Measurements from ENCODE around the gene TMEM273.

Gene TMEM273

DNA sequence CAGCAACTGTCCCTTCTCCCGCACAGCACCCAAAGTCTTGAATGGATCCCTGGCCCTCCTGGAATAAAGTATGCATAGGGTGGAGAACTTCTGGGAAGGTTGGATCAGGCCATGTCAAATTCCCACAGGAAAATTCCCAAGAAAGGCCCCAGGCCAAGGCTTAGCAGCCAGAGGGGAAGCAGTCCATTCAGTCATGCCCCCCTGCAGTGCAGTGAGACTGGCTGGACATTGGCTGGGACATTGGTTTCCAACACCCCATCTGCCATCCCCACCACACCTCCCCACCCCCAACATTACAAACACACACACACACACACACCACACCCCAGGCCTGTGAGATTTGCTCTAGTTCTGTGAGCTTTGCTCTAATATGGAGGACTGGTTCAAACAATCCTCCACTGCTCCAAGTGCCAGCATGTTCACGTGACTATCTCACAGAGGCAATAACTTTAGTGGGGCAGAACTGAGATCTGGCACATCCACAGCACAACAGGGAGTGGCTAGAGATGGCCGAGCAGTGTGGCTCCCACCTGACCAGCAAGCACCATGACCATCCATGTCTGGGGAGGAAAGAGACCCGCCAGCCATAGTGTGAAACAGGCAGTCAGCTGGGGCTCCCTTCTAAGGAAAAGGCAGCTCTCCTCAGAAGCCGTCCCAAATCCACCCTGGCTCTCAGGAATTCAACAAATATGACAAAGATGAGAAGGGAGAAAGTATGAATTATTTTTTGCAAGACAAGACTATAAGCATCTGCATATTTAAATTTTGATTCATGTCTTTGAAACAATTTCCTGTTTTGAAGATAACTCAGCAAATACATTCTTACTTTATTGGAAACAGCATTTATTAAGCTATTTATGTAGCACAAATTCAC is 47.6 kb downstream of the TMEM273 start:
- DNase-seq, result no peak

- DNase-seq, result no peak
These were observed 48.4 kb downstream of the TMEM273 start for GRCh38 chr10:49139846-49140195.

DNA sequence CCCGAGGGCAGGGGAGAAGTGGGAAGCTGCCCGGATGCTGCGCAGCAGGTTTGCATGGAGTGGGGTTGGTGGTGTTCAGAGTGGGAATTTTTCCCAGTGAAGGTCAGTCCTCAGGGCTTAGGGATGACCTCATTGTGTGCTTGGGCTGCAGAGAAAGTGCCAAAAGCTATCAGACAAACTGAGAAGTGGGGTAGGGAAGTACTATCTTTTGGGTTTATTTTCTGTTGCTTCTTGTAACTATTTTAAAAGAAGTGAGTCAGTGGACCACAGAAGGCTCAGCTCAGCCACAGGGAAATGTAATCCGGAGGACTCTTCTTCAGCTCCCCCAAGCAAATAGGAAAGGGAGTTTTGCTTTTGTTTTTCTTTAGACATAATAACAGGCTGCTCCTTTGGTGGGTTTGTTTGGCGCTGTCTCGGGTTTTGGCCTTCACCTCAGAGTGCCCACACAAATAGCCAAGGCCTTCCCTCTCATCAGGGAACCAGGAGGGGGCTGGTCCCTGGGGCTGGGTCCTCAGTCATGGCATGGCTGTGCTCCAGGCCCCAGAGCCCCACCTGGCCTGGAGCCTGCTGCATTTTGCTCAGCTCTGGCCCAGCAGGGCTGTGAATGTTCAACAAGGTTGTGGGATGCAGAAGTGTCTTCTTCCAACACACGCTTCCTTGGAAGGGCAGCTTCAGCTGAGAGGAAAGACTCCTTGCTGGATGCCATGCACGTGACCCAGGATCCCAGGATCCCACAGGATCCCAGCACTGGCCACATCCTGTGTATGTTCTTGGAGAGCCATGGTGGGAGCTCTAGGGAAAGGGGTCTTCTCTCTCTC is 49.0 kb downstream of the TMEM273 start:
- no peak for DNase-seq

DNA sequence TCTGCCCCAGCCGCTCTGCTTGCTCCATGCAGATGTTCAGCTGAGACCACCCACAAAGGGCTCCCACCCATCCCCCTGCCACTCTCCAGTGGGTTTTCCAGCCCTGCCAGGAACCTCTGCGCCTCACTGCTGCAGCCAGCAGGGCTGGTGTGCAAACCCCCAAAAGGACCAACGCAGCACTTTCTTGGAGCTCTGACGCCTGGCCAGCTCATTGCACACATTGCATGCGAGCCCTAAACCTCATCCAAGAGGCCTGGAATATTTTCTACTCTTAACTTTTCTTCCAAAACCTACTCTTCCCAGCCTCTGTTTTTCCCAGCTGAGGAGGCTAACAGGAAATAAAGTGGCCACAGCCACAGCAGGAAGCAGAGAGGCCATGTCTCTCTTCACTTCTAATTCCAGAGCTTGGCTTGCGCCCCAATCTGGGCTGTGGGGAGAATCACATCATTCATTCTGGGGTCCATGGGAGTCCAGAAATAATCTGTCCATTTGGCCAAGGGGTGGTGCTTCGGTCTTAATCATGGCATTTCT is 49.8 kb downstream of the TMEM273 start:
- DNase-seq, result no peak

- no peak for DNase-seq
These were observed 51.7 kb downstream of the TMEM273 start for GRCh38 chr10:49136525-49136924.

DNA sequence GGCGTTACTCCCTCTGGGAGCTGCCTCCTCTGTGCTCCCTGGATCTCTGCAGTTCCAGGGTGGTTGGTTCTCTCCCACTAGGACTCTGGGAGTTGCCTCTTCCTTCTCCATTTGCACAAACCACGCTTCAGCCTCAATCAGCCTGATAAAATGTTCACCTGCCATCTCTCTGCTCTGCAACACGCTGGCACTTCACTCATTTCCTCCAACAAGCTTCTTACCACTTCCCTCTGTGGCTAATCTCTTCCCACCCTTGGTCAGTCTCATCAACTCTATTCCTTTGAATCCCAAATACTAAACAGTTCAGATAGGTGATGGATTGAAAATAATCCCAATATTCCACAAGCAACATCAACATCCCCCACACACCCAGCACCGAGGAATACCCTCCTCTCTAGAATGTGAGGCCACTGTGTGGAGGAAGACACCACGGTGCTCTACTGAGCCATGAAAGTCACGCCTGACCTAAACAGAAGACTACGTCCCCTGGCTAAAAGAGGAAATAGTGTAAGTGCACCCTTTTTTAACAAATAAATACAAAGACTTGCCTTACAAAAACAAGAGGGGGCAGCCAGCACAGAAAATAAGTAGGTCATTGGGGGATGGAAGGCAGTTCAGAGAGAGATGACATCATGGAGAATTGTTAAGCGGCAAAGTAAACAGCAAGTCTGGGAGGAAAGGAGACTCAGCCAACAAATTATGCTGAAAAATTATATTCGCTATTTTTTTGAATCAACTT is 52.4 kb downstream of the TMEM273 start:
- no peak for DNase-seq

GRCh38 chr10:49134327-49134726 is 53.9 kb downstream of the TMEM273 start:
- no peak for DNase-seq

DNA sequence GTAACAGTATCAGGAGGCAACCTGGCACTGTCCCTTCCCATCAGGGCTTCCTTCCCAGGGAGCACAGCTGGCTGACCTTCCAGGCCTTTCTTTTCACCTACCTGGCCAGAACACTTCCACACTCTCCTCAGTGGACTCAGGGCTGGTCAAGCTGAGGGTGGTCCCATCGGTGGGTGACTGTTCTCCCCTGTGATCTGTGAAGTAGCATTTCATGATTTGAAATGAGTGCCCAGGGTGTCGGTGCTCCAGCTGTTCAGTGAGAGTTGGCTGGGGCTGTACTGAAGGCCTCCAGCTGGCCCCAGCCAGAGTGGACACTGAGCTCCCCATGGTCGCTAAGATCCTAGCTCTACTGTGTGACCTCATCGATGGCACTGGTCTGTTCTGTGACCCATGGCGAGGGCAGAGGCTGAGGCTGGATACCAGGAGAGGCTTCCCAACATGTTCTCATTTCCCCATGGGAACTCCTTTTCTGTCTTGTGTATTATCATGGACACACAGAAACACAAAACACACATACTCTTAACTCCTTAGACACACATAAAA is 54.4 kb downstream of the TMEM273 start, which contains the start of gene FAM170B:
TSS of gene FAM170B (minus strand) at position 316 of the 543 bp plus-strand sequence. CDS start at position 213, 103 bp downstream.
- DNase-seq, result no peak

DNA sequence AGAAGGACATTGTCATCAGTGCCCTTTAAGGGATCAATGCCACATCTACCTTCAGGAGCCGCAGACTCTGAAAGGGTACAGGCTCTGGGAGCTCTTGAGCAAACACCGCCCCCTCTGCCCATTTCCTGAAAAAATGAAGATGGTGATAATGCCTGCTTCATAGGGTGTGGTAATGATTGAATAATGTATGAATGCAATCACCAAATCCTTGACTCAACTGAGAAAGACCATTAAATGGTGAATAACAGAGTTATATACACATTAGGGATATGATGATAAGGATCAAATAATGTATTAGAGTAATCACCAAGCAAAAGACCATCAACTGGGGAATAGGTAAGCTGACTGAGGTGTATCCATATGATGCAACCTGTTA is 55.8 kb downstream of the TMEM273 start:
- no peak for DNase-seq

DNA sequence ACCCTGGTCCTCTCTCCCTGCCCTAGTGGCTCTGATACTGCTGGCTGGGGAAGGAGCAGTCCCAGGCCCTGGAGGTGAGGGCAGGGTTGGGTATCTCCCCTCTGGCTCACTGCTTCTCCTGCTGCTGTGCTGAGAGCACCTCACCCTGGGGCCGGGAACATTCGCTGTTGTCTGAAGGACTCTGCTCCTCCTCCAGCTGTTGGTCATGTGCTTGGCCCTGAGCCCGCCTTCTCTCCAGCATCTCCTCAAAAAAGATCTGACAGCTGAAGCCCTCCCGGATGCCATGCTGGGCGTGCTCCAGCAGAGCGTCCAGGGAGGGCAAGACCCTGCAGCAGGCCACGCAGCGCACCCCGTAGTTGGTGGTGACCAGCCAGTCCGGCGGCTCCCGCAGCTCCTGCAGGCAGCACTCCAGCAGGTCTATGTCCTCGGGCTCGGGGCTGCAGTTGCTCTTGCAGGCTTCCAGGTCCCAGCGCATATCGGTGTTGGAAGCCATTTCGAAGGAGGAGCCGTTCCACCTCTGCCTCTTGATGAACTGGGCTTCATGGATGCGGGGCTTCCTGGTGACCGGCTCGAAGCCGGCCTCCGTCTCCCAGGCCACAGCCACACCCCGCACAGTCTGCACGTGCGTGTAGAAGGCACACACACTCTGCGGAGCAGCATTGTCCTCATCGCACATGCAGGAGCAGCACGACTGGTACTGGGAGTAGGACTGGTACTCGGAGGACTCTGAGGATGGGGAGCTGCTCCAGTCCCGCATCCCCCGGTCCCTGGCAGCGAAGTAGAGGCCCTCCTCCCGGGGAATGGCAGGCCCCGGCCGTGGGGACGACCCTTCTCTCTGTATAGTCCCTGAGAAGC is 56.5 kb downstream of the TMEM273 start:
- no peak for DNase-seq

- no peak for DNase-seq
These were observed 58.8 kb downstream of the TMEM273 start for GRCh38 chr10:49129376-49129775.

GRCh38 chr10:49128854-49129253 is 59.3 kb downstream of the TMEM273 start:
- no peak for DNase-seq

DNA sequence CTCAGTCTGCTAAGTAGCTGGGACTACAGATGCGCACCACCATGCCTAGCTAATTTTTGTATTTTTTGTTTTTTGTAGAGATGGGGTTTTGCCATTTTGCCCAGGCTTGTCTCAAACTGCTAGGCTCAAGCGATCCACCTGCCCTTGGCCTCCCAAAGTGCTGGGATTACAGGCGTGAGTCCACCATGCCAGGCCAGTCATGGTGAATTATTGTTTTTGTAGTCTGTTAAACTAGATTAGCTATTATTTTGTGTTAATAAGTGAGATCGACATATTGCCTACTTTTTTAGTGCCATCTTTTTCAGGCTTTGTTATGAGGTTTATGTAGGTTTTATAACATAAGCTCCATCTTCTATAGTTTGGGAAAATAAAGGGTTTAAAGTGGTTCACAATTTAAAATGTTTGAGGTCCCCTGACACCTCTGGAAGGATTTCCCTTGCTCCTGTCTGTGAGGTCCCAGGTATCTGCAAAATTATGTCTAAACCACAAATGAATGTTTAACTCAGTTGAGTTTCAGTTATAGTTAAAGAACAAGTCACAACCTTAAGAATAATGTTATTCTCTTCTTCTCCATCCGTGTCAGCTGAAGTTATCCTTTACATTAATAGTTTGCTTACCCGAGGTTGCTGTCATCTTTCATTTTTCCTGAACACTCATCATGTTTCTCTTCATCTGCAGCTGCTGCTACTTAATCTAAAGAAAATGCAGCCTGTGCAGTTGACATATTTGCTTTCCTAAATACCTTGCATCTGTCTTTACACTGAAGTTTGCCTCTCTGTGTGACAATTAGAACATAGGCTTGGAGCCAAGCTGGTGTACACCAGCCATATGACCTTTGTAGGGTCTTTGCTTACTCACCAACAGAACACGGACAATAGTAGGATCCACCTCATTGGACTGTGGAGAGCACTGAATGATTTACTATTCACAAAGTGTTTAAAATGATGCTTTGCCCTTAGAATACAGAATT is 63.9 kb downstream of the TMEM273 start:
- DNase-seq, result no peak

DNA sequence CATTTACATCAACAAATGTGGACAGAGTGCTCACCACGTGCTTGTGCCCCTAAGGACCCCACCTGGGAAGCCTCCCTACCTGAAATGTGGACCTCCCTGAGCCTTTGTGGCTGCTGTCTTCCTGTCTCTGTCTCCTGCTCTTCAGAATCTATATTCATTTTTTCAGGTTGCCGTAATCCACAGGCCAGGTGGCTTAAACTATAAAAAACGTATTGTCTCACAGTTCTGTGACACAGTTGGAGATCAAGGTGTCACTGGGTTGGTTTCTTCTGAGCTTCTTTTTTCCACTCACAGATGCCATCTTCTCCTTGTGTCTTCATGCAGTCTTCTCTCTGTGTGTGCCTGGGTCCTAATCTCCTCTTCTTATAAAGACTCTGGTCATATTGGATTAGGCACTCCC is 67.3 kb downstream of the TMEM273 start:
- no peak for DNase-seq

- no peak for DNase-seq
These were observed 68.4 kb downstream of the TMEM273 start for GRCh38 chr10:49119746-49120145.

GRCh38 chr10:49118430-49119074 is 69.6 kb downstream of the TMEM273 start:
- no peak for DNase-seq

DNA sequence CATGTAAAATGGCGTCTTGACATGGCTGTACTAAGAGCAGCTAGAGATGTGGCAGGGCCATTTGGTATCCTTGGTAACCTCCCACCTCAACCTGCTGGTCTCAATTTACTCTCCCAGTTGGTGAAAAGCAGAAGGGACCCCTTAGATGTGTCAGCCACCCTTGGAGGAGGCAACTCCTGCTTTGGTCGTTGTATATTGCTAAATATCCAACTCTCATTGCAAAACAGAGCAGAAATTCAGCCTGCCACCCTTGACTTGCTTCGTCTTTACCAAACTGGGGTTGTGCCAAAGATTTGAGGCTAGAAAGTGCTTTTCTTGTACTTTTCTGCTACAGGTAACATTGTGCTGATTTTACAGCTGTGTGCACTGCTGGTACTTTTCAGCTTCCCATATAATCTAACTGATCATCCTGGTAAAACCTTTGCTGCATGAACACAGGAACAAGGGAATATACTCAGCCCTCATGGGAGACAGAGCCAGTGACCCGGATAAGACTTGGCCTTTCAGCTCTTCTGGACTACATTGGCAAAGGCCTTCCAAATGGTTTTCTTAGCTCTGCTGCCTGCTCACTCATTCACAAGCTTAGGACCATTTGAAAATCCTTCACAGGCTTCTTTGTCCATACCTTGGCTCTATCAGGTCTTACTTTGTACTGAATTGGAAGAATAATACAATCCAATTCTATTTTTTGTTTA is 70.7 kb downstream of the TMEM273 start:
- peak in 1 of 51 donors; percentile 10 for DNase-seq
